ENCODE data around the gene COL28A1. TPM values are rescaled to one million over a fixed set of nuclear protein-coding genes. Genes with fewer than 3 reads are reported as not detected.
"Not testable (repeated sequence)": the region's sequence is repeated elsewhere in the genome, so short reads cannot be mapped to it uniquely, and the experiment has no call there.

COL28A1 gene
- total RNA-seq, 1 donor from 2014 or later: 0.28 TPM

DNA sequence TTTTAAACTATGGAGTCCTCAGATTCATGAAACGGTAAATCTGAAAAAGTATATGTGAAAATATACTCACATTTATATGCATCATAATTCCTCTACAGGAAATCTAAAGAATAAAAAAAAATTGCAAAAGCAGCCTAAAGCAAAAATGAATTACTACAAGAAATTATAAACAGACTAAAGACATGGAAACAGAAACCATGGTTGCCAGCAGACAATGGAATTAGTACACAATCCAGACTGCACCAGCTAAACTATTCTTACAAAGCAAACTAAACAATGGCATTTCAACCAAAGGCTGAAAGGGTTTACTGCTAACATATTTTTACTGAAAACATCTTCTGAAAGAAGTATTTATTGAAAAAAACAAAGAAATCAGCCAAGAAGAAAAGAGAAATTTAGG is 51.6 kb downstream of the COL28A1 start:
- Mint-ChIP-seq H3K4me3 (no peak overlapping the region), H3K36me3 (ENCODE audit: low read depth) (peaks cover 3% of the 10 kb centered on the region), H3K9me3 (peaks cover 4% of the 10 kb centered on the region), H3K27me3 (ENCODE audit: low read depth) (no peaks in the 10 kb centered on the region), H3K4me1 (no peaks in the 10 kb centered on the region), H3K27ac (ENCODE audit: unreplicated experiment) (no peak overlapping the region)
- TF ChIP-seq, protein P1, sequence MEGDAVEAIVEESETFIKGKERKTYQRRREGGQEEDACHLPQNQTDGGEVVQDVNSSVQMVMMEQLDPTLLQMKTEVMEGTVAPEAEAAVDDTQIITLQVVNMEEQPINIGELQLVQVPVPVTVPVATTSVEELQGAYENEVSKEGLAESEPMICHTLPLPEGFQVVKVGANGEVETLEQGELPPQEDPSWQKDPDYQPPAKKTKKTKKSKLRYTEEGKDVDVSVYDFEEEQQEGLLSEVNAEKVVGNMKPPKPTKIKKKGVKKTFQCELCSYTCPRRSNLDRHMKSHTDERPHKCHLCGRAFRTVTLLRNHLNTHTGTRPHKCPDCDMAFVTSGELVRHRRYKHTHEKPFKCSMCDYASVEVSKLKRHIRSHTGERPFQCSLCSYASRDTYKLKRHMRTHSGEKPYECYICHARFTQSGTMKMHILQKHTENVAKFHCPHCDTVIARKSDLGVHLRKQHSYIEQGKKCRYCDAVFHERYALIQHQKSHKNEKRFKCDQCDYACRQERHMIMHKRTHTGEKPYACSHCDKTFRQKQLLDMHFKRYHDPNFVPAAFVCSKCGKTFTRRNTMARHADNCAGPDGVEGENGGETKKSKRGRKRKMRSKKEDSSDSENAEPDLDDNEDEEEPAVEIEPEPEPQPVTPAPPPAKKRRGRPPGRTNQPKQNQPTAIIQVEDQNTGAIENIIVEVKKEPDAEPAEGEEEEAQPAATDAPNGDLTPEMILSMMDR (conservative IDR thresholded peaks at IDR 0.05): no peak
- DNase-seq (ENCODE audit: low read depth, low spot score): no peak

DNA sequence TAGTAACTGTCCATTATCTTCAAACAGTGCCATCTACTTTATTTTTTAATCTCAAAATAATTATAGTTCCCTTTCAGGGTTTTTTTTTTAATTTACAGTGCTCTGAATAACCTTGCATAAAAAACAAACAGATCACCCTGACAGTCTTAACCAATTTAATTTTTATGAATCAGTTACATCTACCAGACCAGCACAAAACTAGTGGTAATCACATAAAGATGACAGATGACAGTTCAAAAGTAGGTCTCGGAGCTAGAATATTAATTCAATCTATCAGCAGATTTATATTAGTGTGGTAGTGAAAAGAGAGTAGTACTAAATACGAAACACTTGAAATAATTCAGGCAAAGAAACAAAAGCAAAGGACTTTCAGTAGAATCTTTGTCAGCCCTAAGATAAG is 53.9 kb downstream of the COL28A1 start:
- Mint-ChIP-seq H3K36me3 (ENCODE audit: low read depth) (peaks cover 3% of the 10 kb centered on the region), H3K27ac (ENCODE audit: unreplicated experiment) (no peak overlapping the region), H3K4me3 (no peak overlapping the region), H3K27me3 (ENCODE audit: low read depth) (no peaks in the 10 kb centered on the region), H3K4me1 (no peaks in the 10 kb centered on the region), H3K9me3 (peaks cover 4% of the 10 kb centered on the region)
- TF ChIP-seq, protein P1 (conservative IDR thresholded peaks at IDR 0.05): no peak
- DNase-seq (ENCODE audit: low read depth, low spot score): no peak

DNA sequence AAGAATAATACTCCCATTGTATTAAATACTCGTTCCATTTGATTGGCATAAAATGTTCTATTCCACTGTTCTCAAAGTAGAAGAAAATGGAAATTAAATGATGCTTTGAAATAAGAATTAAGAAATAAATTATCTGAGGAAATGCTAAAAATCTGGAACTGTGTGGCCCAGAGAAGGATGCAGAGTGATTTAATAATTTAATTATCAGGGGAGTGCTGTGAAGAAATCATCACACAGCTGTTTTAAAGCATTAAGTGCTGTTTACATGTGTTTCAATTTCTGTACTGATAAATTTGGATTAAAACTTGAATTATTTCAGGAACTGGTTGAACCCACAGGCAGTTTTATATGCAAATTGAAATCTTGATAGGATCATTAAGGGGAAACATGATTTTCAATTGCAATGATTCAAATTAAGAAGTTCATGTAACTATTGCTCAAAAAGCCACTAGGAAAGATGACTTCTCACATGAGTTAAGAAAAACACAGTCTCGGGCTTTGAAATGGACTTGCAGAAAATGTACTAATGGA is 56.3 kb downstream of the COL28A1 start:
- no peak overlapping the region for H3K27ac Mint-ChIP-seq (ENCODE audit: unreplicated experiment)
- peaks cover 3% of the 10 kb centered on the region for H3K36me3 Mint-ChIP-seq (ENCODE audit: low read depth)
- H3K4me1 Mint-ChIP-seq: no peaks in the 10 kb centered on the region
- no peak overlapping the region for H3K4me3 Mint-ChIP-seq
- no peak for DNase-seq (ENCODE audit: low read depth, low spot score)
- H3K27me3 Mint-ChIP-seq (ENCODE audit: low read depth): no peaks in the 10 kb centered on the region
- TF ChIP-seq, protein P1 (conservative IDR thresholded peaks at IDR 0.05): no peak
- peaks cover 4% of the 10 kb centered on the region for H3K9me3 Mint-ChIP-seq

DNA sequence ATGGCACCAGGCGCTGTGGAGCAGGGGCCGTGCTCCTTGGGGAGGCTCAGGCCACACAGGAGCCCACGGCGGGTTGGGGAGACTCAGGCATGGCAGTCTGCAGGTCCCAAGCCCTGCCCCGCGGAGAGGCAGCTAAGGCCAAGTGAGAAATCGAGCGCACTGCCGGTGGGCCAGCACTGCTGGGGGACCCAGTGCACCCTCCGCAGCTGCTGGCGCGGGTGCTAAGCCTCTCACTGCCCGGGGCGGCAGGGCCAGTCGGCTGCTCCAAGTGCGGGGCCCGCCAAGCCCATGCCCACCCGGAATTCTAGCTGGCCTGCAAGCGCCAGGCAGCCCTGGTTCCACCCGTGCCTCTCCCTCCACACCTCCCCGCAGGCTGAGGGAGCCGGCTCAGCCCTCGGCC is 57.1 kb downstream of the COL28A1 start:
- Mint-ChIP-seq H3K36me3 (ENCODE audit: low read depth) (peaks cover 3% of the 10 kb centered on the region), H3K4me3 (no peak overlapping the region), H3K27ac (ENCODE audit: unreplicated experiment) (no peak overlapping the region), H3K4me1 (no peaks in the 10 kb centered on the region), H3K9me3 (peaks cover 4% of the 10 kb centered on the region), H3K27me3 (ENCODE audit: low read depth) (no peaks in the 10 kb centered on the region)
- TF ChIP-seq, protein P1 (conservative IDR thresholded peaks at IDR 0.05): no peak
- no peak for DNase-seq (ENCODE audit: low read depth, low spot score)

DNA sequence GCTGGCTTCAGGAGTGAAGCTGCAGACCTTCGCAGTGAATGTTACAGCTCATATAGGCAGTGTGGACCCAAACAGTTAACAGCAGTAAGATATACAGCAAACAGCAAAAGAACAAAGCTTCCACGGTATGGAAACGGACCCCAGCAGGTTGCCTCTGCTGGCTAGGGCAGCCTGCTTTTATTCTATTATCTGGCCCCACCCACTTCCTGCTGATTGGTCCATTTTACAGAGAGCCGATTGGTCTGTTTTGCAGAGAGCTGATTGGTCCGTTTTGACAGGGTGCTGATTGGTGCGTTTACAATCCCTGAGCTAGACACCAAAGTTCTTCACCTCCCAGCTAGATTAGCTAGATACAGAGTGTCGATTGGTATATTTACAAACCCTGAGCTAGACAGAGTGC is 58.0 kb downstream of the COL28A1 start:
- not testable (repeated sequence) for H3K4me3 Mint-ChIP-seq; H3K4me1 Mint-ChIP-seq; H3K36me3 Mint-ChIP-seq (ENCODE audit: low read depth); H3K27me3 Mint-ChIP-seq (ENCODE audit: low read depth); H3K9me3 Mint-ChIP-seq; H3K27ac Mint-ChIP-seq (ENCODE audit: unreplicated experiment); DNase-seq (ENCODE audit: low read depth, low spot score)

DNA sequence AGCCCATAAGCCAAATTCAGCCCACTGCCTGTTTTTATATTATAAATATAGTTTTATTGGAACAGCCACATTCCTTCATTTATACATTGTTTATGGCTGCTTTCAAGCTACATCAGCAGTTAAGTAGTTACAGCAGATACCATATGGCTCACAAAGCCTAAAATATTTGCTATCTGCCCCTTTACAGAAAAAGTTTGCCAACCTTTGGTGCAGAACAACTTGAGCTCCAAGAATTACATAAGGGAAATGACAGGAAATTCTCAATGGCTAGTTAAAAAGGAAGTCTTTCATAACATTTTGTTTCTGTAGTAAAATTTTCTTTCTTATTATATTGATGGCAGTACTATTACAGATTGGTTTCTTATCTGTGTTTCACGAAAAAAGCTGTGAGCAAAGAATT is 59.3 kb downstream of the COL28A1 start:
- no peaks in the 10 kb centered on the region for H3K4me1 Mint-ChIP-seq
- peaks cover 4% of the 10 kb centered on the region for H3K9me3 Mint-ChIP-seq
- no peak for DNase-seq (ENCODE audit: low read depth, low spot score)
- H3K4me3 Mint-ChIP-seq: no peak overlapping the region
- H3K27ac Mint-ChIP-seq (ENCODE audit: unreplicated experiment): no peak overlapping the region
- TF ChIP-seq, protein P1 (conservative IDR thresholded peaks at IDR 0.05): no peak
- no peaks in the 10 kb centered on the region for H3K27me3 Mint-ChIP-seq (ENCODE audit: low read depth)
- H3K36me3 Mint-ChIP-seq (ENCODE audit: low read depth): no peaks in the 10 kb centered on the region

Measured in neural crest cell (in vitro differentiated cells).